ENCODE data around the gene RNPEPL1.
A peak's percentile ranks its signal among the peaks of the same experiment; 100 is the strongest.

The RNPEPL1 gene

GRCh38 chr2:240565333-240566202 is 2.7 kb upstream of the RNPEPL1 start:
- DNase-seq = peak; percentile 72 to 98 (median 87)

GRCh38 chr2:240566203-240567136 is 1.8 kb upstream of the RNPEPL1 start:
- DNase-seq = peak; percentile 90 to 95 (median 91)

- DNase-seq = peak in 3 of 5 experiments; percentile 9 to 66 (median 45)
Observed at GRCh38 chr2:240567137-240567871, 980 bp upstream of the RNPEPL1 start.

GRCh38 chr2:240568678-240569522 is 616 bp downstream of the RNPEPL1 start:
- DNase-seq = peak in 4 of 5 experiments; percentile 33 to 85 (median 58)

- peak in 2 of 5 experiments; percentile 3 to 23 for DNase-seq
Observed at GRCh38 chr2:240569523-240569997, 1.3 kb downstream of the RNPEPL1 start.

GRCh38 chr2:240569998-240570530 is 1.8 kb downstream of the RNPEPL1 start:
- peak in 1 of 5 experiments; percentile 3 for DNase-seq

GRCh38 chr2:240570531-240571313 is 2.4 kb downstream of the RNPEPL1 start:
- DNase-seq = peak in 1 of 5 experiments; percentile 3

- DNase-seq = peak in 1 of 5 experiments; percentile 2
Observed at GRCh38 chr2:240571314-240571973, 3.2 kb downstream of the RNPEPL1 start.

GRCh38 chr2:240572141-240573031 is 4.1 kb downstream of the RNPEPL1 start:
- peak in 1 of 5 experiments; percentile 2 for DNase-seq

- no peak for DNase-seq
Observed at GRCh38 chr2:240573071-240573515, 4.8 kb downstream of the RNPEPL1 start.

GRCh38 chr2:240573516-240574385 is 5.5 kb downstream of the RNPEPL1 start:
- no peak for DNase-seq

GRCh38 chr2:240574386-240575100 is 6.3 kb downstream of the RNPEPL1 start:
- no peak for DNase-seq

GRCh38 chr2:240575101-240575965 is 7.0 kb downstream of the RNPEPL1 start:
- DNase-seq = no peak

GRCh38 chr2:240576036-240576435 is 7.8 kb downstream of the RNPEPL1 start:
- DNase-seq = no peak

- no peak for DNase-seq
Observed at GRCh38 chr2:240576436-240577205, 8.3 kb downstream of the RNPEPL1 start.

Data from T-helper 2 cell (primary cell).